Kidney (tissue), 14 donors: ENCODE measurements around the gene C1orf35. TPM values are rescaled to one million over a fixed set of nuclear protein-coding genes. Genes with fewer than 3 reads are reported as not detected.

ENCODE experiments used
- DNase-seq, 5 donors: peaks; one replicate each; pipeline ENCODE4 v3.0.0-alpha.2; 2013 to 2020
- FAIRE-seq: peaks from 2 replicates; lab custom pipeline; 2012; peaks lifted over from hg19 to GRCh38; lab: Jason Lieb, UNC
- H3K27ac ChIP-seq, 2 donors: one replicate each; pipeline ENCODE4 v1.7.0; 2013; ENCODE audit warnings: low read depth in 2 of 2, low read length in 2 of 2, inconsistent platforms in 1 of 2
- H3K27me3 ChIP-seq: one replicate; pipeline ENCODE4 v1.7.1; 2013; ENCODE audit warnings: low read length, inconsistent platforms; ENCODE audit not compliant: control insufficient read depth, insufficient read depth
- H3K36me3 ChIP-seq, 3 donors: one replicate each; pipeline versions ENCODE4 v1.7.0 to v1.7.1; 2013; ENCODE audit warnings: low read length in 3 of 3, control low read depth in 1 of 3, inconsistent platforms in 1 of 3; ENCODE audit not compliant: insufficient read depth in 3 of 3, control insufficient read depth in 2 of 3
- H3K4me1 ChIP-seq, 3 donors: one replicate each; pipeline versions ENCODE4 v1.7.0 to v1.7.1; 2013; ENCODE audit warnings: low read length in 3 of 3, inconsistent platforms in 1 of 3, low read depth in 1 of 3; ENCODE audit not compliant: control insufficient read depth in 2 of 3, insufficient read depth in 2 of 3
- H3K4me3 ChIP-seq, 3 donors: one replicate each; pipeline versions ENCODE4 v1.7.0 to v1.8.1; 2013; ENCODE audit warnings: low read length in 3 of 3, control low read depth in 1 of 3, inconsistent platforms in 1 of 3
- H3K9ac ChIP-seq, 3 donors: one replicate each; pipeline versions ENCODE4 v1.7.0 to v1.7.1; 2013; ENCODE audit warnings: low read length in 3 of 3, control low read depth in 1 of 3, inconsistent platforms in 1 of 3
- H3K9me3 ChIP-seq, 3 donors: one replicate each; pipeline versions ENCODE4 v1.7.0 to v1.7.1; 2013; ENCODE audit warnings: low read length in 3 of 3, control low read depth in 1 of 3, inconsistent platforms in 1 of 3; ENCODE audit not compliant: control insufficient read depth in 2 of 3, insufficient read depth in 1 of 3
- CTCF ChIP-seq: IDR thresholded peaks from 3 replicates; pipeline ENCODE4 v1.5.1; 2012; ENCODE audit warnings: mild to moderate bottlenecking, moderate library complexity, borderline replicate concordance; ENCODE audit not compliant: insufficient read depth; ENCODE audit errors: extremely low read depth
- intact Hi-C: fragments of 100-400 bp; cut with DNase I; formaldehyde crosslinking; loops from one replicate; pipeline ENCODE4 v1.11.1; 2022
- polyA plus RNA-seq: library from polyadenylated mRNA; stranded (reverse); fragments of 350-450 nt; fragmentation: Illumina TruSeq; extraction: RNeasy Lipid Tissue Mini Kit (QIAGEN cat#74804); gene quantifications from one replicate; pipeline ENCODE4 v1.2.3, GENCODE V29; 2014; ENCODE audit warnings: low read depth, low replicate concordance; ENCODE audit not compliant: insufficient read depth
- total RNA-seq: library from RNA; stranded (reverse); fragmentation: NEBNext Ultra II Directional; extraction: Animal tissue kit (Norgen Biotek cat#: 25700); gene quantifications from one replicate; pipeline ENCODE4 v1.2.1, GENCODE V29; 2021
- donor health status: control.
- donor health status: control.
- donor health status: control.
- donor health status: control.
- donor health status: control.
- donor health status: DM: yes; HTN: yes; CAD: no.
- donor health status: Normal renal cell carcinoma (clear cell type).

The C1orf35 gene
- total and polyA plus RNA-seq, 2 donors from 2014 or later, result 17.4 to 17.6 TPM

GRCh38 chr1:228151180-228151925 lies 48.2 kb upstream of the C1orf35 start:
- intact Hi-C loops, result no loop called here
- H3K4me3 ChIP-seq, result no peak overlapping the region
- no peaks in the 10 kb centered on the region for H3K9me3 ChIP-seq
- DNase-seq (peak in 2 of 5 donors; percentile 44 to 76), FAIRE-seq (no peak)
- H3K27ac ChIP-seq, result peak overlapping the region; percentile 32 to 47
- H3K9ac ChIP-seq, result no peak overlapping the region
- H3K27me3 ChIP-seq, result no peaks in the 10 kb centered on the region
- peaks cover 0 to 7% (median 0%) of the 10 kb centered on the region in 3 donors for H3K36me3 ChIP-seq
- no peak for TF ChIP-seq CTCF
- peaks cover 0 to 28% (median 6%) of the 10 kb centered on the region in 3 donors for H3K4me1 ChIP-seq

GRCh38 chr1:228150461-228151179 lies 47.5 kb upstream of the C1orf35 start:
- intact Hi-C loops, result no loop called here
- FAIRE-seq (no peak), DNase-seq (peak in 3 of 5 donors; percentile 57 to 80 (median 62))
- Histone ChIP-seq H3K4me3 (no peak overlapping the region), H3K27me3 (no peaks in the 10 kb centered on the region), H3K27ac (peak overlapping the region; percentile 47 to 57), H3K36me3 (peaks cover 0 to 11% (median 0%) of the 10 kb centered on the region in 3 donors), H3K9ac (peak overlapping the region in 1 of 3 donors; percentile 7), H3K4me1 (peaks cover 0 to 25% (median 6%) of the 10 kb centered on the region in 3 donors), H3K9me3 (no peaks in the 10 kb centered on the region)
- no peak for TF ChIP-seq CTCF

- H3K27ac ChIP-seq, result peak overlapping the region; percentile 57 to 75
- no peaks in the 10 kb centered on the region for H3K27me3 ChIP-seq
- FAIRE-seq (no peak), DNase-seq (peak in 2 of 5 donors; percentile 57 to 74)
- H3K4me3 ChIP-seq, result no peak overlapping the region
- peak overlapping the region in 1 of 3 donors; percentile 7 for H3K9ac ChIP-seq
- intact Hi-C loops, result no loop called here
- H3K9me3 ChIP-seq, result no peaks in the 10 kb centered on the region
- peaks cover 0 to 13% (median 0%) of the 10 kb centered on the region in 3 donors for H3K36me3 ChIP-seq
- peaks cover 0 to 25% (median 6%) of the 10 kb centered on the region in 3 donors for H3K4me1 ChIP-seq
- no peak for TF ChIP-seq CTCF
Observed at GRCh38 chr1:228150120-228150460, 47.0 kb upstream of the C1orf35 start.
